ENCODE results near the gene ESAM. TPM values are rescaled to one million over a fixed set of nuclear protein-coding genes. Genes with fewer than 3 reads are reported as not detected.
A peak's percentile ranks its signal among the peaks of the same experiment; 100 is the strongest.

The ESAM gene
- polyA plus RNA-seq, 4 donors: 0.67 to 38.3 (median 6.9) TPM

DNA sequence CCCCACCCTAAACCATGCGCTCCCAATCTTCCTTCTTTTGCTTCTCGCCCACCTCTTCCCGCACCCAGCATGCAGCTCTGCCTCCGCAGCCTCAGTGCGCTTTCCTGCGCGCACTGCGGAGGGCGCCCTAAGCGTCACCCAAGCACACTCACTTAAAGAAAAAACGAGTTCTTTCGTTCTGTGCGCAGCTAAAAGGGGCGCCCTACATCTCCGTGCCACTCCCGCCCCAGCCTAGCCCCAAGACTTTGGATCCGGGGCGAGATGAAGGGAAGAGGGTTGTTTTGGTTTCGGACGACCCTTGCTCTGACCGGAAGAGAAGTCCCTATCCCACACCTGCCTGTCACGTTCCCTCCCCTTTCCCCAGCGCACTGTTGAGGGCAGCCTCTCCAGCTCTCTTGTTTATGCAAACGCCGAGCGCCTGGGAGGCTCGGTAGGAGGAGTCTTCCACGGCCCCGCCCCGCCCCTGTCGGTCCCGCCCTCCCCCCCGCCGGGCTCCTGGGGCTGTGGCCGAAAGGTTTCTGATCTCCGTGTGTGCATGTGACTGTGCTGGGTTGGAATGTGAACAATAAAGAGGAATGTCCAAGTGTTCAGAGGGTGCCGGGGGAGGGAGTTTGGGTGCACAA, 15.4 kb downstream of the ESAM start:
- Histone ChIP-seq H3K27ac (ENCODE audit: low read depth in 1 of 3, low read length in 2 of 3) (peak overlapping the region; percentile 72 to 88 (median 78)), H3K36me3 (ENCODE audit: control insufficient read depth in 3 of 3, insufficient read depth in 2 of 3, low read depth in 1 of 3, low read length in 3 of 3) (no peaks in the 10 kb centered on the region), H3K27me3 (ENCODE audit: control insufficient read depth in 3 of 3, insufficient read depth in 3 of 3, low read length in 3 of 3) (peaks cover 0 to 97% (median 8%) of the 10 kb centered on the region in 3 donors), H3K9me3 (ENCODE audit: control insufficient read depth in 2 of 2, insufficient read depth in 1 of 2, low read depth in 1 of 2, low read length in 1 of 2) (no peaks in the 10 kb centered on the region), H3K4me3 (ENCODE audit: low read depth in 1 of 3, low read length in 3 of 3) (peak overlapping the region; percentile 36 to 78 (median 59)), H3K4me1 (ENCODE audit: control insufficient read depth in 3 of 3, insufficient read depth in 2 of 3, low read depth in 1 of 3, low read length in 2 of 3) (peaks cover 0 to 16% (median 0%) of the 10 kb centered on the region in 3 donors)
- WGBS, 3 donors: 1 to 2% (median 2%) methylated on average over 37 of the region's 37 CpGs
- DNase-seq (peak; percentile 94 to 95), FAIRE-seq (no peak)

DNA sequence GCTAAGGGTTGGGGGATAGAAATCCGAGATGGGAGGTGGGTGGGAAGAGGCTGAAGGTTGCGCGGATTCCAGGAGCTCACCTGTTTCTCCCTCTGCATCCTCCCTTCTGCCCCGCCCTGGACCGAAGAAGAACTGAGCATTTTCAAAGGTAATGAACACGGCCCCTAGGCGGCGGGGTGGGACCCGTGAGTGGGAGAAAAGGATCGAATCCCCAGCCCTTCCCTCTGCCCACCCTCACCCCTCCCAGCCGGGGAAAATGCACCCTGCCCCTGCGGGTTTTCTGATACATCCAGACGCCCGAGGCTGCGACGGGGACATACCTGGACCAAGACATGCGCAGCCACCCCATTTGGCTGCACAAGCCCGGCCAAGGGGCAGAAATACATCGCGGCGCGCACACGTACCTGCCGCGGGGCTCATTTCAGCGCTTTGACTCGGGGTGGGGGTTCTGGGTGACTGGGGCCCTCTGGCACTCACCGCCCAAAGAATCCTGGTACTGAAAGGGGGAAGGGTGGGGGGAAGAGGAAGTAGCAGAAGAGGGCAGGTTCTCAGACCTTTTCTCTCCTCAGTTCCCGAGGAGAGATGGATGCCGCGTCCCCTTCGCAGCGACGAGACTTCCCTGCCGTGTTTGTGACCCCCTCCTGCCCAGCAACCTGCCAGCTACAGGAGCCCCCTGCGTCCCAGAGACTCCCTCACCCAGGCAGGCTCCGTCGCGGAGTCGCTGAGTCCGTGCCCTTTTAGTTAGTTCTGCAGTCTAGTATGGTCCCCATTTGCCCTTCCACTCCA, 16.1 kb downstream of the ESAM start:
- FAIRE-seq (no peak), DNase-seq (peak; percentile 51 to 68)

DNA sequence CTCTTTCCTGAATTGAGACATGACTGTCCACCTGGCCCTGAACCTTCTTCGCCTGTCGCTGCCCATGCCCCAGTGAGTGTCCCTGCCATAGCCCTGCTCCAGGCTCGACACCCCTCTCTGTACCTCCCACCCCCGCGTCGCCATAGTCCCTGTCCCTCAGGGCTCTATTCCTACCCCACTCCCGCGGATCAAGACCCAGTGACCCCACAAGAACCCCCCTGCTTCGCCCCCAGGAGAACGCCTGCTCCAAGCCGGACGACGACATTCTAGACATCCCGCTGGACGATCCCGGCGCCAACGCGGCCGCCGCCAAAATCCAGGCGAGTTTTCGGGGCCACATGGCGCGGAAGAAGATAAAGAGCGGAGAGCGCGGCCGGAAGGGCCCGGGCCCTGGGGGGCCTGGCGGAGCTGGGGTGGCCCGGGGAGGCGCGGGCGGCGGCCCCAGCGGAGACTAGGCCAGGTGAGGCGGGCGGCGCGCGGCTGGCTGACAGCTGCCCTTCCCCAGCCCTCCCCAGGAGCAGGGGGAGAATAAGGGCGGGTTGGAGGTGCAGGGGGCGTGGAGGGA, 16.7 kb downstream of the ESAM start:
- FAIRE-seq (no peak), DNase-seq (peak in 1 of 2 donors; percentile 26)
- H3K36me3 ChIP-seq (ENCODE audit: control insufficient read depth in 3 of 3, insufficient read depth in 2 of 3, low read depth in 1 of 3, low read length in 3 of 3): no peaks in the 10 kb centered on the region
- H3K27ac ChIP-seq (ENCODE audit: low read depth in 1 of 3, low read length in 2 of 3): no peak overlapping the region
- H3K4me3 ChIP-seq (ENCODE audit: low read depth in 1 of 3, low read length in 3 of 3): peak overlapping the region in 1 of 3 donors; percentile 78
- peaks cover 0 to 97% (median 8%) of the 10 kb centered on the region in 3 donors for H3K27me3 ChIP-seq (ENCODE audit: control insufficient read depth in 3 of 3, insufficient read depth in 3 of 3, low read length in 3 of 3)
- no peaks in the 10 kb centered on the region for H3K9me3 ChIP-seq (ENCODE audit: control insufficient read depth in 2 of 2, insufficient read depth in 1 of 2, low read depth in 1 of 2, low read length in 1 of 2)
- WGBS, 3 donors: 20 to 44% (median 31%) methylated on average over 38 to 44 of the region's 44 CpGs
- H3K4me1 ChIP-seq (ENCODE audit: control insufficient read depth in 3 of 3, insufficient read depth in 2 of 3, low read depth in 1 of 3, low read length in 2 of 3): peaks cover 0 to 17% (median under 1%) of the 10 kb centered on the region in 3 donors

More for the DNA sequence above, 16.1 kb downstream of the ESAM start:
- H3K36me3 ChIP-seq (ENCODE audit: control insufficient read depth in 3 of 3, insufficient read depth in 2 of 3, low read depth in 1 of 3, low read length in 3 of 3): no peaks in the 10 kb centered on the region
- 1 to 8% (median 4%) methylated on average over 39 to 41 of the region's 41 CpGs for WGBS, 3 donors
- H3K9me3 ChIP-seq (ENCODE audit: control insufficient read depth in 2 of 2, insufficient read depth in 1 of 2, low read depth in 1 of 2, low read length in 1 of 2): no peaks in the 10 kb centered on the region
- H3K27ac ChIP-seq (ENCODE audit: low read depth in 1 of 3, low read length in 2 of 3): peak overlapping the region; percentile 72 to 88 (median 78)
- H3K4me3 ChIP-seq (ENCODE audit: low read depth in 1 of 3, low read length in 3 of 3): peak overlapping the region; percentile 36 to 78 (median 59)
- H3K27me3 ChIP-seq (ENCODE audit: control insufficient read depth in 3 of 3, insufficient read depth in 3 of 3, low read length in 3 of 3): peaks cover 0 to 97% (median 8%) of the 10 kb centered on the region in 3 donors
- H3K4me1 ChIP-seq (ENCODE audit: control insufficient read depth in 3 of 3, insufficient read depth in 2 of 3, low read depth in 1 of 3, low read length in 2 of 3): peaks cover 0 to 14% (median 0%) of the 10 kb centered on the region in 3 donors

DNA sequence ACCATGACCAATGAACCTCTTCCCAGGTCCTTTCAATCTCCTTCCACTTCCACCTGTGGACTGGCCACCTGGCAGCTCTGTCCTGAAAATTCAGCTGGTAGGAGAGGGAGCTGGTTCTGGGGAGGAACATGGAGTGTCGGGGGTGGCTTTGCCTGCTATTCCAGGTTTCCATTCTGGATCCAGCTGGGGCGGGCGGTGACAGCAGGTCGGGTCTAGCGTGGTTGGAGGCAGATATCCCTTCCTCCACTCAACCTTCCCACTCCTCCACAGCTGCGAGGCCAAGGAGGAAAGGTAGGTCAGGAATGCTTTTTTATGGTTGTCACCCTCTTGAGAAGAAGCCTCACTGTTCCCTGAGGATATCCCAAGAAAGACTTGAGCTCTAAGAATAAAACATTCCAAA, 19.0 kb downstream of the ESAM start:
- Histone ChIP-seq H3K9me3 (ENCODE audit: control insufficient read depth in 2 of 2, insufficient read depth in 1 of 2, low read depth in 1 of 2, low read length in 1 of 2) (no peaks in the 10 kb centered on the region), H3K36me3 (ENCODE audit: control insufficient read depth in 3 of 3, insufficient read depth in 2 of 3, low read depth in 1 of 3, low read length in 3 of 3) (no peaks in the 10 kb centered on the region), H3K4me1 (ENCODE audit: control insufficient read depth in 3 of 3, insufficient read depth in 2 of 3, low read depth in 1 of 3, low read length in 2 of 3) (peaks cover 0 to 18% (median 2%) of the 10 kb centered on the region in 3 donors), H3K27me3 (ENCODE audit: control insufficient read depth in 3 of 3, insufficient read depth in 3 of 3, low read length in 3 of 3) (peaks cover 0 to 97% (median 8%) of the 10 kb centered on the region in 3 donors), H3K4me3 (ENCODE audit: low read depth in 1 of 3, low read length in 3 of 3) (no peak overlapping the region), H3K27ac (ENCODE audit: low read depth in 1 of 3, low read length in 2 of 3) (no peak overlapping the region)
- FAIRE-seq (no peak), DNase-seq (no peak)
- 73 to 91% (median 76%) methylated on average over 6 of the region's 6 CpGs for WGBS, 3 donors

DNA sequence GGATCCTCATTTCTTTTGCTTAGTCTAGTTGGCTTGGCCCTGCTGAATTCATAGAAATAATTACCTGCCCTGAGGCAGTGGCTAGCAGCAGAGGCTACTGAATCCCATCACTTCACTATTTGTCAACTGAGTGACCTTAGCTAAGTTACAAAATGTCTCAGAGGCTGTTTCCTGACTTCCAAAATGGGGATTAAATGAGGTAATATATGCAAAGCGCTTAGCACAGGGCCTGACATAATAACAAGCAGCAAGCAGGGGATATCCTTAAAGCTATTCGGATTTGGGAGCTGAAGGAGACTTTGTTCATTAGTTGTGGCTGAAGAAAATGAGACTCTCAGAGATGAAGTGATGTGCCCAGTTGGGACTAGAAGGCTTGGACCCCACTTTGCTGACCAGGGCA, 19.5 kb downstream of the ESAM start:
- DNase-seq: no peak
- H3K9me3 ChIP-seq (ENCODE audit: control insufficient read depth in 2 of 2, insufficient read depth in 1 of 2, low read depth in 1 of 2, low read length in 1 of 2): no peaks in the 10 kb centered on the region
- peaks cover 0 to 97% (median 8%) of the 10 kb centered on the region in 3 donors for H3K27me3 ChIP-seq (ENCODE audit: control insufficient read depth in 3 of 3, insufficient read depth in 3 of 3, low read length in 3 of 3)
- H3K36me3 ChIP-seq (ENCODE audit: control insufficient read depth in 3 of 3, insufficient read depth in 2 of 3, low read depth in 1 of 3, low read length in 3 of 3): no peaks in the 10 kb centered on the region
- peaks cover 0 to 18% (median 2%) of the 10 kb centered on the region in 3 donors for H3K4me1 ChIP-seq (ENCODE audit: control insufficient read depth in 3 of 3, insufficient read depth in 2 of 3, low read depth in 1 of 3, low read length in 2 of 3)
- WGBS, 3 donors: 77 to 90% (median 82%) methylated on average over 2 of the region's 2 CpGs
- H3K27ac ChIP-seq (ENCODE audit: low read depth in 1 of 3, low read length in 2 of 3): no peak overlapping the region
- H3K4me3 ChIP-seq (ENCODE audit: low read depth in 1 of 3, low read length in 3 of 3): no peak overlapping the region
- no peak for FAIRE-seq

DNA sequence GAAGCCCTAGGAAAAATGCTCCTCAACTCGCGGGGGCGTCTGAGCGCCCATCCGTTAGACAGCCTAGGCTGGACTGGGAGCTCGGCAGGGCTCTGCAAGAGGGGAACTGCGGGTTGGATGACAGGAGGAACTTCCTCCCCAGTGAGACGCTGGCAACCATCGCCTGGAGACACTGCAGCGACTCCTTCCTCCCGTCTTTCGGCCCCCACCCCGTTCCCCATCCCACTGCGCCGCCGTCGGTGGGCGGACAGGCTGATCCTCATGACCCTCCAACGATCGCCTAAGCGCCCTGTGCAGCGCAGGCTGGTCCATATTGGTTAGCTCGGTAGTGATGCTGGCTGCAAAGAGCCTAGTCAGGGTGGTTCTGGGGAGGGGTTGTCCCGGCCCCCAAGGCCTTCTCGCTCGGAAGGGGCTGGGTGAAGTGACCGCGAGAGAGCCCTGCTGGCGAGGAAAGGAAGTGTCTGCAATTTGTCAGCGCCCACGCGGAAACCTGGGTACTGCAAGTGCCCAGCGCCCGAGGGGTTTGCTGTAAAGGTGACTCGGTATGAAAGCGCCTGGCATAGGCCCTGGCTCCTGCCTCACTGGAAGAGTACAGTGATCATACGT, 21.7 kb downstream of the ESAM start:
- no peak overlapping the region for H3K27ac ChIP-seq (ENCODE audit: low read depth in 1 of 3, low read length in 2 of 3)
- H3K9me3 ChIP-seq (ENCODE audit: control insufficient read depth in 2 of 2, insufficient read depth in 1 of 2, low read depth in 1 of 2, low read length in 1 of 2): no peaks in the 10 kb centered on the region
- peaks cover 0 to 8% (median 2%) of the 10 kb centered on the region in 3 donors for H3K4me1 ChIP-seq (ENCODE audit: control insufficient read depth in 3 of 3, insufficient read depth in 2 of 3, low read depth in 1 of 3, low read length in 2 of 3)
- H3K36me3 ChIP-seq (ENCODE audit: control insufficient read depth in 3 of 3, insufficient read depth in 2 of 3, low read depth in 1 of 3, low read length in 3 of 3): no peaks in the 10 kb centered on the region
- 2 to 4% (median 3%) methylated on average over 37 of the region's 37 CpGs for WGBS, 3 donors
- DNase-seq: no peak
- FAIRE-seq: no peak
- peak overlapping the region; percentile 32 to 62 (median 50) for H3K4me3 ChIP-seq (ENCODE audit: low read depth in 1 of 3, low read length in 3 of 3)
- H3K27me3 ChIP-seq (ENCODE audit: control insufficient read depth in 3 of 3, insufficient read depth in 3 of 3, low read length in 3 of 3): peaks cover 0 to 91% (median 6%) of the 10 kb centered on the region in 3 donors

DNA sequence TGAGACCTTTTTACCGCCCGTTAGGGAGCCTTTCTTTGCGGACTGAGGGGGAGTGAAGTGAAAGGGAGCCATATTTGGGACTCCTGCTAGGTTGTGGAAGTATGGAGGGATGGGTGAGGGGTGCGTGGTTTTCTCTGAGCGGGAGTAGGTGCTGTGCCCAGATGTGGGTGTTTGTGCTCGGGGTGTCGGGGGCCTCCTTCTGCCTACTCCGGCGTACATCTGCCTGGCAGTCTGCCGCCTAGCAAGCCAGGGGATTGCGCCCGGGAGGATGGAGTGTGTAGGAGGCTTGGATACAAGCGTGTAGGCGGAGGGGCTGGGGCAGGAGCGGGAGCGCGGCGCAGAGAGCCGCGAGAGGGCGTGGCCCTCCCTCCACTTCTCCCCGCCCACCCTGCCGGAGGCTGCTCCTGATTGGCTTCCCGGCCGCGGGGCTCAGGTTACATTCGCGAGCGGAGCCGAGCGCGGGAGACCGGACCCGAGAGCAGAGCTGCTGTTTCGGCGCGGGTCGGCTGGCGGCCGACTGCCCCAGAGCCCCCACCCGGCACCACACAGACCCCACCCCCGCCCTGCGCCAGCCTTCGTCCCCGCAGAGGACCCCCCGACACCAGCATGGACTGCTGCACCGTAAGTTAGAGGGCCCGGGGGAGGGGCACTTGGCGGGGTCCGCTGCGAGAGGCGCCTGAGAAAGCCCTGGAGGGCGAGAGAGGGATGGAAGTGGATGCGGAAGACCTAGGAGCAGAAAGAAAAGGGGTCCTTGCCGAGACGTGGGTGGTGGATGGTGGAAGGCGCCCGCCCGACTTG, 22.4 kb downstream of the ESAM start, which contains the start of gene NRGN:
TSS of gene NRGN (plus strand) at position 464 of the 798 bp plus-strand sequence. CDS start at position 607, 143 bp downstream.
- WGBS, 3 donors: 1 to 2% (median 1%) methylated on average over 47 to 59 of the region's 59 CpGs
- H3K4me3 ChIP-seq (ENCODE audit: low read depth in 1 of 3, low read length in 3 of 3): peak within 1 kb of the TSS; percentile 32 to 62 (median 50)
- no peak within 1 kb of the TSS for H3K27ac ChIP-seq (ENCODE audit: low read depth in 1 of 3, low read length in 2 of 3)
- H3K36me3 ChIP-seq (ENCODE audit: control insufficient read depth in 3 of 3, insufficient read depth in 2 of 3, low read depth in 1 of 3, low read length in 3 of 3): no peaks in the 10 kb centered on the region
- peak; percentile 86 to 93 for DNase-seq
- peaks cover 0 to 8% (median 2%) of the 10 kb centered on the region in 3 donors for H3K4me1 ChIP-seq (ENCODE audit: control insufficient read depth in 3 of 3, insufficient read depth in 2 of 3, low read depth in 1 of 3, low read length in 2 of 3)
- no peaks in the 10 kb centered on the region for H3K9me3 ChIP-seq (ENCODE audit: control insufficient read depth in 2 of 2, insufficient read depth in 1 of 2, low read depth in 1 of 2, low read length in 1 of 2)
- peaks cover 0 to 87% (median 2%) of the 10 kb centered on the region in 3 donors for H3K27me3 ChIP-seq (ENCODE audit: control insufficient read depth in 3 of 3, insufficient read depth in 3 of 3, low read length in 3 of 3)
- FAIRE-seq: no peak

Data from small intestine (tissue), 7 donors.